SU-DHL-6 (cell line): Measurements from ENCODE around the gene HOXB5.

ENCODE experiments used
- EZH2phosphoT487 ChIP-seq: fragments of 200-600 bp; sonication (generic), shearing (Covaris generic); conservative IDR thresholded peaks from 2 replicates; pipeline ENCODE4 v1.6.1; 2018; ENCODE audit warnings: mild to moderate bottlenecking, antibody characterized with exemption, low read length, moderate library complexity, mixed read lengths
- TF ChIP-seq, protein P1 (sequence below): fragments of 200-600 bp; sonication (generic); IDR thresholded peaks from one replicate; pipeline ENCODE4 v1.5.1; 2017; ENCODE audit warnings: antibody characterized with exemption, mild to moderate bottlenecking, low read length, moderate library complexity; ENCODE audit not compliant: insufficient read depth, poor library complexity, severe bottlenecking

DNA sequence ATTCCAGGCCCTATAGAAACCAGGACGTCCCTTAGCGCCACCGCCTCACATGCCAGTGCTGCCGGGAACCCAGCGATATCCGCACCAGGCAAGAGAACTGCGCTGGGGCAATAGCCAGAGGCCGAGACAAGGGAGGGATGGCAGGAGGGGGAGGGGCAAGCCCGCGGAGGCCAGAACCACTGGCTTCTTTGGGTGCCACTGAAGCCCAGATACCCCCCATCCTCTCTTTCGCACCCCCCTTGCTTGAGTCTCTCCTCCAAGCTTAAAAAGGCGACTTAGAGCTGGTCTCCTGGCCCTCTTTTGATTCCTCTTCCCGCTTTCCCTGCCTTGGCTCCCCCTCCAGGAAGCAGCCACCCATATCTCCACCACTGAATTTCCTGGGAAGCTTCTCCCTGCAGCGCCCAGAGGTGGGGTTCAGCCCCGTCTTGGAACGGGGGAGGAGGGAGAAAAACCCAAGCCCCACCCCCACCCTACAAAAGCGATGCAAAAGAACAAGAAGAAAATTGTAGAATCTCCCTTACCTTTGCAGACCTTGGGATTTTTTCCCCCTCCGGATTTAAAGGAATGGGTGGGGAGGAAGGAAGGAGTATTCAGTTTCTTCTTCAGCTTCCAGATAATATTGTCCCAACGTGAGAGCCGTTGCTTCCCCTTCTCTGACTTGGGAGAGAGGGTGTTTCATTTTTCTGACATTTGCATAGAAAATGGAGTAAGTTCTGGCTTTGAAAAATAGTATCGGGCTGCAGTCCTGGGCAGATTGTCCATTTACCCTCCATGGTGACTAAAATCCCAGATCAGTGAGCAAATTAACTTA is 10.6 kb upstream of the HOXB5 start:
- TF ChIP-seq, protein P1, sequence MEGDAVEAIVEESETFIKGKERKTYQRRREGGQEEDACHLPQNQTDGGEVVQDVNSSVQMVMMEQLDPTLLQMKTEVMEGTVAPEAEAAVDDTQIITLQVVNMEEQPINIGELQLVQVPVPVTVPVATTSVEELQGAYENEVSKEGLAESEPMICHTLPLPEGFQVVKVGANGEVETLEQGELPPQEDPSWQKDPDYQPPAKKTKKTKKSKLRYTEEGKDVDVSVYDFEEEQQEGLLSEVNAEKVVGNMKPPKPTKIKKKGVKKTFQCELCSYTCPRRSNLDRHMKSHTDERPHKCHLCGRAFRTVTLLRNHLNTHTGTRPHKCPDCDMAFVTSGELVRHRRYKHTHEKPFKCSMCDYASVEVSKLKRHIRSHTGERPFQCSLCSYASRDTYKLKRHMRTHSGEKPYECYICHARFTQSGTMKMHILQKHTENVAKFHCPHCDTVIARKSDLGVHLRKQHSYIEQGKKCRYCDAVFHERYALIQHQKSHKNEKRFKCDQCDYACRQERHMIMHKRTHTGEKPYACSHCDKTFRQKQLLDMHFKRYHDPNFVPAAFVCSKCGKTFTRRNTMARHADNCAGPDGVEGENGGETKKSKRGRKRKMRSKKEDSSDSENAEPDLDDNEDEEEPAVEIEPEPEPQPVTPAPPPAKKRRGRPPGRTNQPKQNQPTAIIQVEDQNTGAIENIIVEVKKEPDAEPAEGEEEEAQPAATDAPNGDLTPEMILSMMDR, result no peak
- no peak for TF ChIP-seq EZH2phosphoT487
